ENCODE results near the gene RPUSD1. TPM values are rescaled to one million over a fixed set of nuclear protein-coding genes. Genes with fewer than 3 reads are reported as not detected.
A peak's percentile ranks its signal among the peaks of the same experiment; 100 is the strongest.

Gene RPUSD1
- polyA plus RNA-seq, 3 donors, result 29.5 to 38.1 (median 31.5) TPM

DNA sequence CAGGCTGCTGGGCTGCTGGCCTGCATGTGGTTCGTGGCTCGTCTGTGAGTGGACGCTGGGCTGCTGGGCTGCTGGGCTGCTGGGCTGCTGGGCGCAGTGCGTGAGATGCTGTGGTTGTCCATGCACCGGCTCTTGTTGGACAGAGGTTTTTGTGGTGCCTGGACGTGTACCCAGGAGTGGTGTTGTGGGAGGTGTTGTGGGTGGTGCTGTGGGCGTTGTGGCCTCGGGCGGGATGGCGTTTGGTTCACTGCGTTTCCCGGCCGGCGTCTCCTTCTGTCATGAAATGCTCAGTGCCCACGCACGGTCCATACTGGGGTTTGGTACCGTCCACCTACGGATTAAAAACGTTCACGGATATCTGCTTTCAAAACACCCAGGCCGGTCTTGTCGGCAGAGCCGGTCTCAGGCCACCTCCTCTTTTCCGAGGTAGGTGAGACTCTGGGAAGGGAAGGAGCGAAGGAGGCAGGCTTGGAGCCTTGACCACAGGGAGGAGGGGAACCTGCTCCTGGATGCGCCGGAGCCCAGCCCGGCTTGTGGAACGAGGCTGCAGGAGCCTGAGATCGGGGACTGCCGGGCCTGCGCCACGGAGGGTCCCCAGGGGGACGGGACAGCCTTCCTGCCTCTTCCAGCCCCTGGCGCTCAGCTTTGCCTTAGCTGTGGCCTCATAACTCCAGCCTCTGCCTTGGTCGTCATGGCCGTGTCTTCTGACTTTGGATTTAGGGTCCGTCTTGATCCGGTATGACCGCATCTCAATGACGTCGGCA lies 42.1 kb upstream of the RPUSD1 start:
- H3K27ac ChIP-seq (ENCODE audit: low read depth in 1 of 2, low read length in 2 of 2), result no peak overlapping the region
- no peak overlapping the region for H3K4me2 ChIP-seq (replicated peaks; ENCODE audit: extremely low read depth, low read length, poor library complexity, severe bottlenecking)
- no peaks in the 10 kb centered on the region for H3K27me3 ChIP-seq (ENCODE audit: control insufficient read depth in 2 of 2, insufficient read depth in 2 of 2, low read length in 2 of 2)
- peaks cover 1% of the 10 kb centered on the region for H3K4me1 Mint-ChIP-seq
- intact Hi-C loops (cut with micrococcal nuclease), result loop anchor here in 1 of 2 donors (5.0 kb wide), 1 partner anchor 172 kb away; no protein-coding TSS in a partner anchor
- H3K27ac Mint-ChIP-seq, result peak overlapping the region in 1 of 7 donors; percentile 84
- TF ChIP-seq CTCF (IDR thresholded peaks at IDR 0.05), result no peak
- no peaks in the 10 kb centered on the region for H3K79me2 ChIP-seq (ENCODE audit: insufficient read depth, low read length)
- peaks cover 0 to 11% (median 5%) of the 10 kb centered on the region in 7 donors for H3K9me3 Mint-ChIP-seq
- H3K9ac ChIP-seq (ENCODE audit: insufficient read depth, low read length, poor library complexity, severe bottlenecking), result no peak overlapping the region
- DNase-seq, result no peak
- H3K27me3 Mint-ChIP-seq (ENCODE audit: low read depth in 3 of 3), result peaks cover 9 to 19% (median 11%) of the 10 kb centered on the region in 3 donors
- no peak overlapping the region for H2AFZ ChIP-seq (ENCODE audit: insufficient read depth, low read depth, low read length, poor library complexity, severe bottlenecking)
- H3K4me1 ChIP-seq (ENCODE audit: control insufficient read depth in 1 of 2, insufficient read depth in 2 of 2, low read length in 2 of 2), result no peaks in the 10 kb centered on the region
- no peaks in the 10 kb centered on the region for H4K20me1 ChIP-seq (ENCODE audit: insufficient read depth, low read length)
- H3K9me3 ChIP-seq (replicated peaks in 1 of 2; ENCODE audit: control insufficient read depth in 1 of 2, insufficient read depth in 1 of 2, low read length in 2 of 2), result peaks cover under 1 to 5% of the 10 kb centered on the region in 2 donors
- no peak overlapping the region for H3K4me3 ChIP-seq (replicated peaks in 1 of 3; ENCODE audit: low read depth in 2 of 3, low read length in 3 of 3)
- no peaks in the 10 kb centered on the region for H3K36me3 ChIP-seq (replicated peaks in 1 of 2; ENCODE audit: control insufficient read depth in 1 of 2, insufficient read depth in 2 of 2, low read length in 2 of 2)
- H3K4me3 Mint-ChIP-seq, result no peak overlapping the region
- no peaks in the 10 kb centered on the region for H3K36me3 Mint-ChIP-seq
- WGBS (ENCODE audit: insufficient coverage), result 86% methylated on average over 42 of the region's 43 CpGs

- no peaks in the 10 kb centered on the region for H3K36me3 ChIP-seq (replicated peaks in 1 of 2; ENCODE audit: control insufficient read depth in 1 of 2, insufficient read depth in 2 of 2, low read length in 2 of 2)
- no peak overlapping the region for H3K27ac ChIP-seq (ENCODE audit: low read depth in 1 of 2, low read length in 2 of 2)
- H3K27me3 ChIP-seq (ENCODE audit: control insufficient read depth in 2 of 2, insufficient read depth in 2 of 2, low read length in 2 of 2), result no peaks in the 10 kb centered on the region
- H3K4me3 ChIP-seq (replicated peaks in 1 of 3; ENCODE audit: low read depth in 2 of 3, low read length in 3 of 3), result no peak overlapping the region
- H3K27ac Mint-ChIP-seq, result no peak overlapping the region
- WGBS (ENCODE audit: insufficient coverage), result 85% methylated on average over 13 of the region's 17 CpGs
- no peak for TF ChIP-seq CTCF (IDR thresholded peaks at IDR 0.05)
- H3K4me1 Mint-ChIP-seq, result peaks cover 1% of the 10 kb centered on the region
- no peaks in the 10 kb centered on the region for H3K9me3 ChIP-seq (replicated peaks in 1 of 2; ENCODE audit: control insufficient read depth in 1 of 2, insufficient read depth in 1 of 2, low read length in 2 of 2)
- intact Hi-C loops (cut with micrococcal nuclease), result loop anchor here in 1 of 2 donors (10.0 kb wide), 1 partner anchor 96 kb away; no protein-coding TSS in a partner anchor
- no peak overlapping the region for H3K4me3 Mint-ChIP-seq
- no peaks in the 10 kb centered on the region for H3K79me2 ChIP-seq (ENCODE audit: insufficient read depth, low read length)
- H4K20me1 ChIP-seq (ENCODE audit: insufficient read depth, low read length), result no peaks in the 10 kb centered on the region
- no peak for DNase-seq
- H2AFZ ChIP-seq (ENCODE audit: insufficient read depth, low read depth, low read length, poor library complexity, severe bottlenecking), result no peak overlapping the region
- no peaks in the 10 kb centered on the region for H3K4me1 ChIP-seq (ENCODE audit: control insufficient read depth in 1 of 2, insufficient read depth in 2 of 2, low read length in 2 of 2)
- no peak overlapping the region for H3K4me2 ChIP-seq (replicated peaks; ENCODE audit: extremely low read depth, low read length, poor library complexity, severe bottlenecking)
- H3K27me3 Mint-ChIP-seq (ENCODE audit: low read depth in 3 of 3), result peaks cover 6 to 17% (median 13%) of the 10 kb centered on the region in 3 donors
- H3K36me3 Mint-ChIP-seq, result no peaks in the 10 kb centered on the region
- peaks cover 0 to 2% (median 0%) of the 10 kb centered on the region in 7 donors for H3K9me3 Mint-ChIP-seq
- no peak overlapping the region for H3K9ac ChIP-seq (ENCODE audit: insufficient read depth, low read length, poor library complexity, severe bottlenecking)
These were observed 40.7 kb upstream of the RPUSD1 start for GRCh38 chr16:828891-829290.

Data from CD14-positive monocyte (primary cell).